ENCODE data around the gene PDPR. TPM values are rescaled to one million over a fixed set of nuclear protein-coding genes. Genes with fewer than 3 reads are reported as not detected.
"Not testable (repeated sequence)": the region's sequence is repeated elsewhere in the genome, so short reads cannot be mapped to it uniquely, and the experiment has no call there.

PDPR gene
- total and polyA plus RNA-seq, 2 of the 4 experiments (the other 2 are of a cell fraction): 12.2 to 19.4 TPM

DNA sequence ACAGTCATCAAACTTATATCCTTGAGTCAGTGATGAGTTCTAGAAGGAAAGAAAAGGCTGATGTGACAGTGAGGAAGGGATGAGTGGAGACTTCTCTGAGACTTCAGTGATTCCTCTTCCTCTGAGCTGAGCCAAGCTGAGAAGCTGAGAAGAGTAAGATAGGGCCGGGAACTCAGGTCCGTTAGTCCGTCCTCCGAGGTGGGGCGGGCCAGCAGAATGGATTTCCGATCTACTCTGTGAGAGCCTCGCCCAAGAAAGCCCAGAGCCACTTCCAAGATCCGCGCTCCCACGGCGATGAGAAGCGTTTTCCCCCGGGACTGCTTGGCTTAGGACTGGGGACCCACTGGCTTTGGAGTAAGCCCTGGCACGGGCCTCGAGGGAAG is 542 bp upstream of the PDPR start:
- H3K4me1 ChIP-seq (ENCODE audit: control insufficient read depth, insufficient read depth, low read length); H4K91ac ChIP-seq (ENCODE audit: insufficient read depth, low read depth, low read length); H4K20me1 ChIP-seq (ENCODE audit: insufficient read depth, low read length); H2BK20ac ChIP-seq (ENCODE audit: low read depth, low read length); H3K56ac ChIP-seq (ENCODE audit: extremely low read depth, insufficient read depth, low read length); H2AK9ac ChIP-seq (replicated peaks; ENCODE audit: low read depth, low read length, poor library complexity); H2BK15ac ChIP-seq (ENCODE audit: low read depth, low read length); H3K9me3 ChIP-seq (ENCODE audit: control insufficient read depth, insufficient read depth, low read length); H3K27me3 ChIP-seq (ENCODE audit: control insufficient read depth, insufficient read depth, low read length); POLR2A ChIA-PET (ENCODE audit: unreplicated experiment); H2BK120ac ChIP-seq (ENCODE audit: low read depth, low read length); CTCF ChIA-PET; H3K36me3 ChIP-seq (ENCODE audit: control insufficient read depth, insufficient read depth, low read length); H2AFZ ChIP-seq (replicated peaks; ENCODE audit: low read length, poor library complexity); H3K14ac ChIP-seq (replicated peaks; ENCODE audit: low read depth, low read length); H3K9me1 ChIP-seq (ENCODE audit: insufficient read depth, low read length); dilution Hi-C loops (cut with HindIII; ENCODE audit: low sequenced_read_pairs, unreplicated experiment); H2BK5ac ChIP-seq (ENCODE audit: low read depth, low read length, poor library complexity, severe bottlenecking); H3K4ac ChIP-seq (ENCODE audit: low read depth, low read length); DNase-seq; intact Hi-C loops (cut with micrococcal nuclease); H3K18ac ChIP-seq (ENCODE audit: low read depth, low read length); in situ Hi-C loops (cut with MboI; ENCODE audit: low sequenced_read_pairs); H2AK5ac ChIP-seq (ENCODE audit: low read depth, low read length); BruUV-seq (replicated peaks); H3K23ac ChIP-seq (ENCODE audit: low read depth, low read length): not testable (repeated sequence)
- Histone ChIP-seq H3K4me3 (ENCODE audit: insufficient read depth, low read depth, low read length) (peak overlapping the region; percentile 87), H3K79me1 (ENCODE audit: low read depth in 1 of 2, low read length in 2 of 2) (peaks cover under 1 to 25% of the 10 kb centered on the region in 2 experiments; a peak in 3 of 4 replicates), H3K4me2 (ENCODE audit: low read depth, low read length) (peak overlapping the region; percentile 91), H4K8ac (ENCODE audit: low read depth in 2 of 2, low read length in 2 of 2) (peak overlapping the region in 1 of 2 experiments; percentile 74; a peak in 1 of 4 replicates), H3K27ac (ENCODE audit: insufficient read depth, low read length) (peak overlapping the region; percentile 91), H4K5ac (ENCODE audit: low read depth, low read length) (peak overlapping the region; percentile 59; the same call in 1 of the 2 replicates), H3K9ac (ENCODE audit: low read depth, low read length) (peak overlapping the region; percentile 80; the same call in 1 of the 2 replicates)
- ATAC-seq (ENCODE audit: low read depth): peak; percentile 50
- no CpG with 5 or more reads among the region's 15 CpGs for WGBS, 2 experiments (ENCODE audit: extremely low coverage in 2 of 2, insufficient read length in 1 of 2)

- dilution Hi-C loops (cut with HindIII; ENCODE audit: low sequenced_read_pairs, unreplicated experiment); H3K4me1 ChIP-seq (ENCODE audit: control insufficient read depth, insufficient read depth, low read length); H3K4me2 ChIP-seq (ENCODE audit: low read depth, low read length); H4K20me1 ChIP-seq (ENCODE audit: insufficient read depth, low read length); H3K27me3 ChIP-seq (ENCODE audit: control insufficient read depth, insufficient read depth, low read length); H3K56ac ChIP-seq (ENCODE audit: extremely low read depth, insufficient read depth, low read length); H2AK5ac ChIP-seq (ENCODE audit: low read depth, low read length); H3K9me1 ChIP-seq (ENCODE audit: insufficient read depth, low read length); H2BK20ac ChIP-seq (ENCODE audit: low read depth, low read length); intact Hi-C loops (cut with micrococcal nuclease); CTCF ChIA-PET; H3K14ac ChIP-seq (replicated peaks; ENCODE audit: low read depth, low read length); in situ Hi-C loops (cut with MboI; ENCODE audit: low sequenced_read_pairs); H3K4ac ChIP-seq (ENCODE audit: low read depth, low read length); H2AFZ ChIP-seq (replicated peaks; ENCODE audit: low read length, poor library complexity); H4K8ac ChIP-seq (ENCODE audit: low read depth in 2 of 2, low read length in 2 of 2); H3K36me3 ChIP-seq (ENCODE audit: control insufficient read depth, insufficient read depth, low read length); H3K4me3 ChIP-seq (ENCODE audit: insufficient read depth, low read depth, low read length); H4K91ac ChIP-seq (ENCODE audit: insufficient read depth, low read depth, low read length); POLR2A ChIA-PET (ENCODE audit: unreplicated experiment); DNase-seq; H4K5ac ChIP-seq (ENCODE audit: low read depth, low read length); H2BK5ac ChIP-seq (ENCODE audit: low read depth, low read length, poor library complexity, severe bottlenecking); H2BK15ac ChIP-seq (ENCODE audit: low read depth, low read length); H3K9ac ChIP-seq (ENCODE audit: low read depth, low read length); BruUV-seq (replicated peaks); H3K18ac ChIP-seq (ENCODE audit: low read depth, low read length); H3K23ac ChIP-seq (ENCODE audit: low read depth, low read length); H2BK120ac ChIP-seq (ENCODE audit: low read depth, low read length); H2AK9ac ChIP-seq (replicated peaks; ENCODE audit: low read depth, low read length, poor library complexity); H3K27ac ChIP-seq (ENCODE audit: insufficient read depth, low read length); ATAC-seq (ENCODE audit: low read depth); H3K9me3 ChIP-seq (ENCODE audit: control insufficient read depth, insufficient read depth, low read length): not testable (repeated sequence)
- WGBS, 2 experiments (ENCODE audit: extremely low coverage in 2 of 2, insufficient read length in 1 of 2): 100% methylated on average over 2 of the region's 6 CpGs; no CpG with 5 or more reads in 1 of the 2 experiments
- peaks cover 3 to 31% of the 10 kb centered on the region in 2 experiments; a peak in 3 of 4 replicates for H3K79me1 ChIP-seq (ENCODE audit: low read depth in 1 of 2, low read length in 2 of 2)
Observed at GRCh38 chr16:70118354-70118753, 4.2 kb downstream of the PDPR start.
